Fibroblast of gingiva (primary cell): Measurements from ENCODE around the gene DCLK2.

ENCODE experiments used
- DNase-seq: peaks from one replicate; pipeline ENCODE4 v3.0.0-alpha.2; 2011; ENCODE audit warnings: low read depth

DCLK2 gene

GRCh38 chr4:150209140-150209829 is 131.0 kb downstream of the DCLK2 start:
- peak; percentile 61 for DNase-seq

GRCh38 chr4:150211016-150211415 is 132.8 kb downstream of the DCLK2 start:
- no peak for DNase-seq

- peak; percentile 24 for DNase-seq
These were observed 133.7 kb downstream of the DCLK2 start for GRCh38 chr4:150211799-150212445.

- DNase-seq, result no peak
These were observed 134.2 kb downstream of the DCLK2 start for GRCh38 chr4:150212485-150212884.

GRCh38 chr4:150212927-150213326 is 134.7 kb downstream of the DCLK2 start:
- DNase-seq, result no peak

GRCh38 chr4:150215601-150216000 is 137.4 kb downstream of the DCLK2 start:
- DNase-seq, result no peak

- no peak for DNase-seq
These were observed 138.5 kb downstream of the DCLK2 start for GRCh38 chr4:150216726-150217125.

- peak; percentile 73 for DNase-seq
These were observed 138.9 kb downstream of the DCLK2 start for GRCh38 chr4:150217192-150217591.

- DNase-seq, result no peak
These were observed 139.6 kb downstream of the DCLK2 start for GRCh38 chr4:150217808-150218207.

GRCh38 chr4:150218447-150218846 is 140.2 kb downstream of the DCLK2 start:
- DNase-seq, result no peak

GRCh38 chr4:150219841-150220240 is 141.6 kb downstream of the DCLK2 start:
- no peak for DNase-seq

- DNase-seq, result peak; percentile 95
These were observed 146.8 kb downstream of the DCLK2 start for GRCh38 chr4:150224896-150225591.

GRCh38 chr4:150229520-150229919 is 151.3 kb downstream of the DCLK2 start:
- peak; percentile 46 for DNase-seq

GRCh38 chr4:150230561-150230960 is 152.3 kb downstream of the DCLK2 start:
- DNase-seq, result no peak

GRCh38 chr4:150231107-150231770 is 153.0 kb downstream of the DCLK2 start:
- DNase-seq, result peak; percentile 19

GRCh38 chr4:150232029-150232428 is 153.8 kb downstream of the DCLK2 start:
- peak; percentile 32 for DNase-seq

GRCh38 chr4:150234246-150234645 is 156.0 kb downstream of the DCLK2 start:
- no peak for DNase-seq

- DNase-seq, result no peak
These were observed 157.1 kb downstream of the DCLK2 start for GRCh38 chr4:150235317-150235716.

GRCh38 chr4:150235808-150236271 is 157.6 kb downstream of the DCLK2 start:
- DNase-seq, result peak; percentile 29

- DNase-seq, result peak; percentile 34
These were observed 158.4 kb downstream of the DCLK2 start for GRCh38 chr4:150236626-150237025.

GRCh38 chr4:150237110-150237872 is 159.0 kb downstream of the DCLK2 start:
- DNase-seq, result peak; percentile 95

- DNase-seq, result no peak
These were observed 160.3 kb downstream of the DCLK2 start for GRCh38 chr4:150238591-150238990.
